ENCODE data around the gene MAP3K13. TPM values are rescaled to one million over a fixed set of nuclear protein-coding genes. Genes with fewer than 3 reads are reported as not detected.
"Not testable (repeated sequence)": the region's sequence is repeated elsewhere in the genome, so short reads cannot be mapped to it uniquely, and the experiment has no call there.

The MAP3K13 gene
- total RNA-seq, 1 donor from 2014 or later, result 26.9 TPM

- H3K27ac Mint-ChIP-seq (ENCODE audit: unreplicated experiment), result no peak overlapping the region
- no peaks in the 10 kb centered on the region for H3K4me1 Mint-ChIP-seq (ENCODE audit: unreplicated experiment)
- peaks cover 5% of the 10 kb centered on the region for H3K36me3 Mint-ChIP-seq (ENCODE audit: unreplicated experiment)
- TF ChIP-seq CTCF (IDR thresholded peaks at IDR 0.05), result no peak
- H3K4me3 Mint-ChIP-seq (ENCODE audit: unreplicated experiment), result no peak overlapping the region
- DNase-seq (ENCODE audit: extremely low spot score, unreplicated experiment), result no peak
- H3K9me3 Mint-ChIP-seq (ENCODE audit: unreplicated experiment), result no peaks in the 10 kb centered on the region
- H3K27me3 Mint-ChIP-seq (ENCODE audit: unreplicated experiment), result no peaks in the 10 kb centered on the region
Measured at GRCh38 chr3:185457376-185457775, 94.4 kb downstream of the MAP3K13 start.

GRCh38 chr3:185460309-185460708, 97.4 kb downstream of the MAP3K13 start:
- no peaks in the 10 kb centered on the region for H3K27me3 Mint-ChIP-seq (ENCODE audit: unreplicated experiment)
- H3K4me3 Mint-ChIP-seq (ENCODE audit: unreplicated experiment), result no peak overlapping the region
- no peak overlapping the region for H3K27ac Mint-ChIP-seq (ENCODE audit: unreplicated experiment)
- no peaks in the 10 kb centered on the region for H3K9me3 Mint-ChIP-seq (ENCODE audit: unreplicated experiment)
- DNase-seq (ENCODE audit: extremely low spot score, unreplicated experiment), result no peak
- peaks cover 5% of the 10 kb centered on the region for H3K36me3 Mint-ChIP-seq (ENCODE audit: unreplicated experiment)
- H3K4me1 Mint-ChIP-seq (ENCODE audit: unreplicated experiment), result no peaks in the 10 kb centered on the region
- TF ChIP-seq CTCF (IDR thresholded peaks at IDR 0.05), result no peak

- peaks cover 6% of the 10 kb centered on the region for H3K36me3 Mint-ChIP-seq (ENCODE audit: unreplicated experiment)
- no peak overlapping the region for H3K27ac Mint-ChIP-seq (ENCODE audit: unreplicated experiment)
- no peaks in the 10 kb centered on the region for H3K9me3 Mint-ChIP-seq (ENCODE audit: unreplicated experiment)
- no peaks in the 10 kb centered on the region for H3K27me3 Mint-ChIP-seq (ENCODE audit: unreplicated experiment)
- peak; percentile 52 for TF ChIP-seq CTCF (IDR thresholded peaks at IDR 0.05)
- DNase-seq (ENCODE audit: extremely low spot score, unreplicated experiment), result no peak
- H3K4me3 Mint-ChIP-seq (ENCODE audit: unreplicated experiment), result no peak overlapping the region
- H3K4me1 Mint-ChIP-seq (ENCODE audit: unreplicated experiment), result no peaks in the 10 kb centered on the region
Measured at GRCh38 chr3:185460719-185461350, 97.9 kb downstream of the MAP3K13 start.

- no peaks in the 10 kb centered on the region for H3K4me1 Mint-ChIP-seq (ENCODE audit: unreplicated experiment)
- H3K36me3 Mint-ChIP-seq (ENCODE audit: unreplicated experiment), result peaks cover 12% of the 10 kb centered on the region
- no peaks in the 10 kb centered on the region for H3K27me3 Mint-ChIP-seq (ENCODE audit: unreplicated experiment)
Measured at GRCh38 chr3:185465471-185465870, 102.5 kb downstream of the MAP3K13 start.

GRCh38 chr3:185466123-185466522, 103.2 kb downstream of the MAP3K13 start:
- H3K9me3 Mint-ChIP-seq (ENCODE audit: unreplicated experiment); H3K4me1 Mint-ChIP-seq (ENCODE audit: unreplicated experiment); H3K4me3 Mint-ChIP-seq (ENCODE audit: unreplicated experiment); H3K27ac Mint-ChIP-seq (ENCODE audit: unreplicated experiment); DNase-seq (ENCODE audit: extremely low spot score, unreplicated experiment); H3K27me3 Mint-ChIP-seq (ENCODE audit: unreplicated experiment): not testable (repeated sequence)
- peaks cover 12% of the 10 kb centered on the region for H3K36me3 Mint-ChIP-seq (ENCODE audit: unreplicated experiment)

More at GRCh38 chr3:185465471-185465870, 102.5 kb downstream of the MAP3K13 start:
- no peak for DNase-seq (ENCODE audit: extremely low spot score, unreplicated experiment)
- TF ChIP-seq CTCF (IDR thresholded peaks at IDR 0.05), result no peak
- H3K9me3 Mint-ChIP-seq (ENCODE audit: unreplicated experiment), result no peaks in the 10 kb centered on the region
- no peak overlapping the region for H3K27ac Mint-ChIP-seq (ENCODE audit: unreplicated experiment)
- H3K4me3 Mint-ChIP-seq (ENCODE audit: unreplicated experiment), result no peak overlapping the region
